ENCODE results near the gene SYCE3.

Gene SYCE3

GRCh38 chr22:50600538-50600937, 37.8 kb upstream of the SYCE3 start, which contains the start of gene MAPK8IP2:
Gene MAPK8IP2, plus strand, starts transcription at chr22:50600793. Its CDS starts 26 bp downstream, at chr22:50600819.
- FAIRE-seq: no peak

GRCh38 chr22:50599816-50600455, 37.2 kb upstream of the SYCE3 start:
- no peak for FAIRE-seq

DNA sequence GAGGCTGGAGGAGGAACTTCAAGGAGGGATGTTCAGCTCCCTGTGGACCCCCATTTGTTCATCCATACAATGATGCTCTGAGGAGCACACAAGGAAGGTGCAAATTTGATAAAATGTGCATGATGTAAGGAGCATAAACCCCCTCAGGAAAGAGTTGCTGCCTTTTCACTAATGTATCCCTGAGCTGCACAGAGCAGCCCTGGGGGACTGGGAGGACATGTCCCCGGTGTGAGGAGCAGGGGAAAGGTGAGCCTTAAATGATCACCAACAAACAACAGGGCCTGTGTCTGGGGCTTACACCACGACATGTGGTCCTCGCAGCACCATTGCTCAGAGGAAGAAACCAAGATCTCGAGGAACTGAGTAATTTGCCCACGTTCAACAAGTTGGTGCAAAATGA, 34.4 kb upstream of the SYCE3 start:
- no peak for FAIRE-seq

GRCh38 chr22:50595189-50595588, 32.5 kb upstream of the SYCE3 start:
- FAIRE-seq: no peak

DNA sequence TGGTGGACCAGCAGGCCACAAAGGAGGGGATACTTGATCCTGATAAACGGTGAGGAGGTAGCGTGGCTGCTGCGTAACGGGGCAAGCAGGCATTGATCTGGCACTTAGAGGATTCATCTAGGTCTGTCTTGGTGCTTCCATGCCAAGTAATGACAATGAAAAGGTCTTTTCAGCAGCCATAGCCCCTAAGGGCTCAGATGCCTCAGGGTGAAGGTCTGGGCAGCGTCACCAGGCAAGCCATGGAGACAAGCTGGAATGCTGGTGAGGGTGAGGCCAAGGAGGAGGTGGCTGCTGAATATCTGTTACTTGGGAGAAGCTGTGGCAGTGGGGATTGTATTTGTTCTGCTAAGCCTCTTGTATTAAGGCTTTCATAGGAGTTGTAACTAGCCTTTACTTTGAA, 24.7 kb upstream of the SYCE3 start:
- no peak for FAIRE-seq

- no peak for FAIRE-seq
Measured at GRCh38 chr22:50586416-50586815, 23.7 kb upstream of the SYCE3 start.

DNA sequence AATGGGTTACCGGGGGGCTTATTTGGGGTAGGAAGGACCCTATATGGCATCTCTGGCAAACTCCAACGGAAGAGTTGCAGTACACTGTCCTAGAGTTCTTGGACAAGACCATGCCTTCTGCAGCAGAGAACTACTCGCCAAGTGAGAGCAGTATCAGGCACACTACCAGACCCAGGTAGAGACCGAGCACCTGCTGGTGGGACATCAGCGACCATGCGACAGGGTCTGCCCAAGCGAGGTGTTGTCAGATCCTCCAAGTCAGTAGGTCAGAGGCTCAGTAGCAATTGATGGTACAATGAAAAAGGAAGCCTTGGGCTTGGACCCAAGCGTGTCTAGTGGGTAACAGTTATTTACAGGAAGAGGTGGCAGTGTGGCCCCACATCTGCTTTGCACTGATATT, 23.1 kb upstream of the SYCE3 start:
- FAIRE-seq: no peak

- FAIRE-seq: no peak
Measured at GRCh38 chr22:50585238-50585637, 22.5 kb upstream of the SYCE3 start.

- FAIRE-seq: no peak
Measured at GRCh38 chr22:50584106-50585096, 21.7 kb upstream of the SYCE3 start.

- no peak for FAIRE-seq
Measured at GRCh38 chr22:50583294-50583861, 20.7 kb upstream of the SYCE3 start.

DNA sequence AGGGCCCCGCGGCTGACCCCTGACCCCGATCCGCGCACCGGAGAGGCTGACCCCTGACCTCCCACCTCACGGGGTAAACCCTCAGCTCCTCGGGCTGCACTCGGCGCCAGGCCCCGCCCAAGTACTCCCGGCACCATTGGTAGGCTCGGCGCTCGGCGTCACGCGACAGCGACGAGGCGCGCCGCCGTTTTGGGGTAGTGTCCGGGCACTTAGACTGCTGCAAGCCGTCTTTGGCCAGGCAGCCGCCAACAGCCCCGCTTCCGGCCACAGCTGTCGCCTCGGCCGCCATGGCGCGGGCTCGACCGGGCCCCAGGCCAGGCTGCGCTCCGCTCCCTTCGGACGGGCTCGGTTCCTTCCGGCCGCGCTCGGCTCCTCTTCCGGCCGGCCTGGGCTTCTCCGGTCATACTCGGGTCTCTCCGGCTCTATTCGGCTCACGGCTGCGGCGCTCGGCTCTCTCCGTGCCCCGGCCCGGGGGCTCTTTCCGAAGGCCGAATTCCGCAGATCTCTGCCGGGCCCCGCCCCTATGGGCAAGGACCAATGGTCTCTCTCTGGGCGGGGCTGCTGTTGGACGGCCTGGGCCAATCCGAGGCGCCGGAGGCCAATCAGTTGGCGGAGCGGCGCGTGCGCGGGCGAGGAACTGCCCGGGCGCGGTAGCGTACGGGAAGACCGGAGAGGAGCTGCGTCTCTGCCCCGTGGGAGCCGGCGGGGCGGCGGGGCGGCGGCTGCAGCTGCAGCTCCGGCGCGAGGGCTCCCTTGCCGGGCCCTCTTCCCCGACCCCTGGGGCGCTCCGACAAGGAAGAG, 20.0 kb upstream of the SYCE3 start, which contains the start of gene CHKB:
TSS of gene CHKB (minus strand) at position 357 of the 801 bp plus-strand sequence. CDS start at position 289, 68 bp downstream.
- FAIRE-seq: peak; percentile 90

DNA sequence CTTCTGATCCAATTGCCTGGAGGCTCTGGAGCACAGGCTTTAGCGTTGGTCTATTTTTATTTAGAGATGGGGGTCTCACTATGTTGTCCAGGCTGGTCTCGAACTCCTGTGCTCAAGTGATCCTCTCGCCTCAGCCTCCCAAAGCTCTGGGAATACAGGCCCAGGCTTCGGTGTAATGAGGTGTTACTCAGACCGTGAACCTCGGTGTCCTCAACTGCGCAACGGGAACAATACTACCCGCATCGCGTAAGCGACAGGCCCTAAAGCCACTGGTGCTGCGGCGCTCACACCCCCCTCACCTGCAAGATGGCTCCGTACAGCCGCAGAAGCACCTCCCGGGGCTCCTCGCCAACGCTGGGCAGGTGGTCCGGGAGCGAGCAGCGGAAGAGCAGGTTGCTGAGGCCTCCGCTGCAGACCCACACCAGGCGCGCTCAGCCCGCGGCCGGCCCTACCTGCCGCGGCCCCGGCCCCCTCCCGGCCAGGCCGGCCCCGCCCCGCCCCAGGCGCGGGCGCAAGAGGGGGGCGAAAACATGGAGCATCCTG, 19.3 kb upstream of the SYCE3 start:
- FAIRE-seq: no peak

DNA sequence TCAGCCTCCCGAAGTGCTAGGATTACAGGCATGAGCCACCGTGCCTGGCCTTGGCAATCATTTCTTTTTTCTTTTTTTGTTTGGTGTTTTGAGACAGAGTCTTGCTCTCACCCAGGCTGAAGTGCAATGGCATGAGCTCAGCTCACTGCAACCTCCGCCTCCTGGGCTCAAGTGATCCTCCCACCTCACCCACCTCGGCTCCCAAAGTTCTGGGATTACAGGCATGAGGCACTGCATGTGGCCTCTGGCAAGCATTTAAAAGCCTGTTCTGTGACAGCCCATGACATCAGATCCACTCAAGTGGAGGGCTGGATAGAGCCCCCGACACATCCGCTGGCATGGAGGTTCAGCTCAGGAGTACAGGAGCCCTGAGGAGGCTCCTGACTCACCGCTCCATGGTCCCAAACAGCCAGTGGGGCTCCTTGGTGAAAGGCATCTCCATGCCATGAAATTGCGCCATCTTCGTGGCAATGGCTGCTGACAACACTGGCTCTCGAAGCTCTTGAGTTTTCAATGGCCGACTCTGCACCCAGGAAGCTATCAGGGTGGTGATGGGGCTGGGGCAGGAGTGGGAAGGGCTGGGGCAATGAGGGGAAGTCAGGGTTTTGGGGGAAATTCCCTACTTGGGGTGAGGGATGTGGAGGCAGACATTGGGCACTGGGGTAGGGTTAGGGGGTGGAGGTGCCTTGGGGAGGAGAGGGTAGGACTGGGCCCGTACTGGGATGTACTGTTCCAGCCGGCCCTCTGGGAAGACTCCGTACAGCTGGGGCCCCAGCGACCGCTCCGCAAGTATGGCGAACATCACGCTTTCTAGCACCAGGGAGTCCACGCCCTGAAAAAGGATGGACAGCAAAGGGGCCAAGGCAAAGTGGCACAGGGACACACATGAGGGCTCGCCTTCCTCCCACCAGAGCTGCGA, 18.6 kb upstream of the SYCE3 start:
- FAIRE-seq: no peak

DNA sequence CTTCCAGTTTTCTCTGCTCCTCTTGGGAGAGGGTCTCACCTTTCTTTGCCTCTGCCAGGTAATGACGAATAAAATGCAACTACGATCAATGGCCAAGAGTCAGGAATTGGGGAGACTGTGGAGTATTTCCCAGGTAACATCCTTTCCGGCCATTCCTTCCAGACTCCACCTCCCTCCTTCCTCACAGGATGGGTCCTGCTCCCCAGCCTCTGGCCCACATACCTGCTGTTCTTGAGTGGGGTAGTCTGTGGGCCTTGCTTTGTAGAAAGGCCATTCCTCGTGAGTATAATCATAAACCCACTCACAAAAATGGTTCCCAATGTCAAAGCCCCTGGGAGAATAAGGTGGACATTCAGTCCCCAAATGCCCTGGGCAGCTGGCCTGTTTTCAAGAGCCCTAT, 17.0 kb upstream of the SYCE3 start:
- FAIRE-seq: no peak

- FAIRE-seq: no peak
Measured at GRCh38 chr22:50578776-50579310, 16.1 kb upstream of the SYCE3 start.

GRCh38 chr22:50577987-50578775, 15.5 kb upstream of the SYCE3 start, which contains the start of gene CPT1B:
Gene CPT1B, minus strand, starts transcription at chr22:50578427. Its CDS starts 512 bp downstream, at chr22:50577915.
- FAIRE-seq: no peak

DNA sequence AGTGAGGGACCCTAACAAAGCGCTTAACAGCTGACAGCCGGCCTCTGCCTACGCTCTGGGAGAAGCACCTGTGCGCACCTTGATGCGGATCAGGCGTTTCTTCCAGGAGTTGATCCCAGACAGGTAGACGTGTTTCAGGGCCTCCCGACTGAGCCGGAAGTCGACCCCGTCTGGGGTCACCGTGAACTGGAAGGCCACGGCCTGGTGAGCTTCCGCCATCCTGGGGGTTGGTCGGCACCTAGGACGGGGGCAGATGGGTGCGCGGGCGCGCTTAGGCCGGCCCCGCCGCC, 14.9 kb upstream of the SYCE3 start:
- no peak for FAIRE-seq

DNA sequence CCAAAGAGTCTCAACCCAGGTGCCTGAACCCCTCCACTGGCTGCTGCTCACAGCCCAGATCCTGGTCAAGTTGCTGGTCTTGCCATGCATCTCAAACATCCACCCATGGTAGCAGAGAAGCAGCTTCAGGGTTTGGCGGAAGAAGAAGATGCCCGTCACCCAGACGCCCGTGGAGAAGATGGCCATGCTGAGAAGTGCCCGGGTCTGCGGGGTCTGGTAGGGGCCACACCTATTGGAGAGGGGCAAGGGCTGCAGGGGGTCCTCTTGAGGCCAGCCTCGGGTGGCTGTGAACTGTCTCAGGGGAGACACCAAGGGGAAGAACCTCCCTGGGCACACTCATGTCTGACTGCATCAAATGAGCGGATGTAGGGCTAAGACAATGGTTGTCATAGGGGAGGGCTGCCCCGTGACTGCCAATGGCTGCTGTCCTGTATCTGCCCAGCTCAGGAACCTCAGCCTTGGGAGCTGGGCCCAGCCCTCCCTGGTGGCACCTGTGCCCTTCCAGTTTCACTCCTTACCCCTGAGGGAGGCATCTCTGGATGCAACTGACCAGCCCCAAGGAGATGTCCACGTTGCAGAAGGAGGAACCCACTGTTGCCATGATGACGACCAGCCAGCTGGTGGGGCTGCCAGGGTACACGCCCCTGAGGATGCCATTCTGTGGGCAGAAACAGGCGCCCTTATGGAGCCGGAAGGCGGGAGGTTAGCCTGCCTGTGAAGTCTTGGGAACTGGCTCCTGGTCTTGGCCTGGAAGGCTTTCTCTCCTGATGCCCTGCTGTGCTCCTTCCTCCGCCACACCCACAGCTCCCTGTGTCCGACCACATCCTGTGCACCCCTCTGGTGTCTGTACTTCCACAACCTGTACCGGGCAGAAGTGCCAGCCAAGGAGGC, 14.3 kb upstream of the SYCE3 start:
- FAIRE-seq: no peak

DNA sequence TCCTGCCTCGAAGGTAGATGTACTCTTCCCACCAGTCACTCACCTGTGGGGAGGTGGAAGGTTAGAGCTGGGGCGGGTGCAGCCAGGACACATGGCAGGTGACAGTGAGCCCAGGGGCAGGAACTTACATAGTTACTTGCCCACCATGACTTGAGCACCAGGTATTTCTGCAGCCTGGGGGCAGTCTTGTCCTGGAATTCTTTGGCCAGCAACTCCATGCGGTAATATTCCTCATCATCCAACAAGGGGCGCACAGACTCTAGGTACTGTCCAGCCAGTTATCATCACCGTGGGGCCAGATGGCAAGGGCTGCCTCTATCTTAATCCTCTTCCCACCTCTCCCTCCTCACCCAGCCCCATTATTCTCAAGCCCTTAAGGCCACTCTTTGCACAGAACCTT, 13.4 kb upstream of the SYCE3 start:
- FAIRE-seq: no peak
